Measurements from ENCODE around the gene CXCL16.

DNA sequence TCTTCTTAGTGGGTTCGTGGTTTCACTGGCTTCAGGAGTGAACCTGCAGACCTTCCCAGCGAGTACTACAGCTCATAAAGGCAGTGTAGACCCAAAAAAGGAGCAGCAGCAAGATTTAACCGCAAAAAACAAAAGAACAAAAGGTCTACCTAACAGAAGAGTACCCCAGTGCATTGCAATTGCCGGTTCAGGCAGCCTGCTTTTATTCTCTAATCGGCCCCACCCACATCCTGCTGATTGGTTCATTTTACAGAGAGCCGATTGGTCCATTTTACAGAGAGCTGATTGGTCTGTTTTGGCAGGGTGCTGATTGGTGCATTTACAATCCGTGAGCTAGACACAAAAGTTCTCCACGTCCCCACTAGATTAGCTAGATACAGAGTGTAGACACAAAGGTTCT, 31.3 kb downstream of the CXCL16 start:
- TF ChIP-seq EZH2 (IDR thresholded peaks at IDR 0.05; ENCODE audit: borderline replicate concordance, low read depth, low read length, poor library complexity, severe bottlenecking) = no peak
- TF ChIP-seq, protein P1, sequence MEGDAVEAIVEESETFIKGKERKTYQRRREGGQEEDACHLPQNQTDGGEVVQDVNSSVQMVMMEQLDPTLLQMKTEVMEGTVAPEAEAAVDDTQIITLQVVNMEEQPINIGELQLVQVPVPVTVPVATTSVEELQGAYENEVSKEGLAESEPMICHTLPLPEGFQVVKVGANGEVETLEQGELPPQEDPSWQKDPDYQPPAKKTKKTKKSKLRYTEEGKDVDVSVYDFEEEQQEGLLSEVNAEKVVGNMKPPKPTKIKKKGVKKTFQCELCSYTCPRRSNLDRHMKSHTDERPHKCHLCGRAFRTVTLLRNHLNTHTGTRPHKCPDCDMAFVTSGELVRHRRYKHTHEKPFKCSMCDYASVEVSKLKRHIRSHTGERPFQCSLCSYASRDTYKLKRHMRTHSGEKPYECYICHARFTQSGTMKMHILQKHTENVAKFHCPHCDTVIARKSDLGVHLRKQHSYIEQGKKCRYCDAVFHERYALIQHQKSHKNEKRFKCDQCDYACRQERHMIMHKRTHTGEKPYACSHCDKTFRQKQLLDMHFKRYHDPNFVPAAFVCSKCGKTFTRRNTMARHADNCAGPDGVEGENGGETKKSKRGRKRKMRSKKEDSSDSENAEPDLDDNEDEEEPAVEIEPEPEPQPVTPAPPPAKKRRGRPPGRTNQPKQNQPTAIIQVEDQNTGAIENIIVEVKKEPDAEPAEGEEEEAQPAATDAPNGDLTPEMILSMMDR (conservative IDR thresholded peaks at IDR 0.05; ENCODE audit: low read depth, low read length) = no peak

Data from A673 (cell line).